HL-60 (cell line): ENCODE measurements around the gene VPS25.
"Not testable (repeated sequence)": the region's sequence is repeated elsewhere in the genome, so short reads cannot be mapped to it uniquely, and the experiment has no call there.

Source experiments
- DNase-seq, 2 experiments: peaks; one replicate each; pipeline ENCODE4 v3.0.0-alpha.2; 2010 to 2020; ENCODE audit warnings: low read depth in 1 of 2, low spot score in 1 of 2
- H3K27ac ChIP-seq: fragments of 250-450 bp; sonication (Bioruptor Pico); replicated peaks from 2 replicates; pipeline ENCODE4 v1.5.1; 2020; ENCODE audit warnings: mild to moderate bottlenecking, moderate library complexity
- H3K27me3 ChIP-seq: fragments of 250-450 bp; sonication (Bioruptor Pico); 2 replicates; pipeline ENCODE4 v1.5.1; 2021; ENCODE audit warnings: mild to moderate bottlenecking, moderate library complexity; ENCODE audit not compliant: insufficient read depth, poor library complexity, severe bottlenecking
- H3K4me3 ChIP-seq: replicated peaks from 2 replicates; pipeline ENCODE4 v1.5.1; 2011; ENCODE audit warnings: mild to moderate bottlenecking, control low read depth, low read length; ENCODE audit not compliant: insufficient read depth
- CTCF ChIP-seq: IDR thresholded peaks from one replicate; pipeline ENCODE4 v1.5.1; 2011; ENCODE audit warnings: low read length, control low read depth, inconsistent platforms; ENCODE audit not compliant: insufficient read depth
- GABPA ChIP-seq: IDR thresholded peaks from 2 replicates; pipeline ENCODE4 v1.6.1; 2012; ENCODE audit warnings: low read depth
- POLR2AphosphoS5 ChIP-seq: IDR thresholded peaks from 2 replicates; pipeline ENCODE4 v1.6.1; 2012; ENCODE audit warnings: low read depth
- REST ChIP-seq: IDR thresholded peaks from 2 replicates; pipeline ENCODE4 v1.6.1; 2012; ENCODE audit warnings: low read depth; ENCODE audit not compliant: insufficient replicate concordance
- SPI1 ChIP-seq: IDR thresholded peaks from 2 replicates; pipeline ENCODE4 v1.6.1; 2012; ENCODE audit warnings: low read depth, mild to moderate bottlenecking, borderline replicate concordance
- long read RNA-seq: library from polyadenylated mRNA; unstranded; transcript quantifications from one replicate; pipeline ENCODE4 v2.0.0, GENCODE V29; 2020

The VPS25 gene
- long read RNA-seq, transcript VPS25-201 (6 exons, 1,101 nt), result major isoform, 150 of 155 reads
- long read RNA-seq, partial matches to known transcripts, result 0 of 155 reads
- long read RNA-seq, other reads (novel, unspliced or antisense), result 3 of 155 reads

DNA sequence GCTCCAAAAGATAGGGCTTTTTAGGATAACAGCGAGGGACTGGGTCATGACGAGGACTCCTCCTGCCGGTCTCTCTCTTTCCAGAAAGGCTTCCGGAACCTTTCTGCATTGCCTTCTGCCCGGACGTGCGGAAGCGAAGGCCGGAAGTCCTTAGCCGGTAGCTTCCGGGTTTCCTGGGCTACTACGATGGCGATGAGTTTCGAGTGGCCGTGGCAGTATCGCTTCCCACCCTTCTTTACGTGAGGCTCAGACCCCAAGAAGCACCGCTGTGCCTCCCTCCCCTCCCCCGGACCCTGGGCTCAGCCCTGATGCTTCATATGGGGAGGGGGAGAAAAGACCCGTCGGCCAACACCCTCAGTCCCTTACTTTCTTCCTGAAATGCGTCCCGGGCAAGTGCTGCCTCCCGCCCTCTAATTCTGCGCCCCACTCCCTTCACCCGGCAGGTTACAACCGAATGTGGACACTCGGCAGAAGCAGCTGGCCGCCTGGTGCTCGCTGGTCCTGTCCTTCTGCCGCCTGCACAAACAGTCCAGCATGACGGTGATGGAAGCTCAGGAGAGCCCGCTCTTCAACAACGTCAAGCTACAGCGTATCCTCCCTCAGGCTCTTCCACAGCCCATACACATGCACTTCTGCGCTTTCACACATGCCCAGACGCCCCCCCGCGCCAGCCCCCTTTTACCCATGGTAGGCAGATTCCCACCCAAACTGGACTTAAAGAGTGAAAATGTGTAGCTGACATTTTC lies at the start of gene VPS25:
Gene VPS25, plus strand, starts transcription at position 160 of the 746 bp plus-strand sequence. Its CDS starts 27 bp downstream, at position 187.
- TF ChIP-seq SPI1, result peak; percentile 35; the same call in 1 of the 2 replicates
- peak; percentile 96 for TF ChIP-seq POLR2AphosphoS5
- TF ChIP-seq GABPA, result peak; percentile 99
- no peak for TF ChIP-seq CTCF
- TF ChIP-seq REST, result peak; percentile 71
- peak; percentile 84 to 85 for DNase-seq
- Histone ChIP-seq H3K27me3 (no peaks in the 10 kb centered on the region), H3K27ac (peak within 1 kb of the TSS; percentile 72), H3K4me3 (peak within 1 kb of the TSS; percentile 88)

- TF ChIP-seq CTCF (no peak), POLR2AphosphoS5 (no peak), SPI1 (no peak)
- Histone ChIP-seq H3K27me3 (no peaks in the 10 kb centered on the region), H3K4me3 (no peak overlapping the region), H3K27ac (no peak overlapping the region)
- no peak for DNase-seq
Measured at GRCh38 chr17:42723636-42724035, 49.6 kb upstream of the VPS25 start.

DNA sequence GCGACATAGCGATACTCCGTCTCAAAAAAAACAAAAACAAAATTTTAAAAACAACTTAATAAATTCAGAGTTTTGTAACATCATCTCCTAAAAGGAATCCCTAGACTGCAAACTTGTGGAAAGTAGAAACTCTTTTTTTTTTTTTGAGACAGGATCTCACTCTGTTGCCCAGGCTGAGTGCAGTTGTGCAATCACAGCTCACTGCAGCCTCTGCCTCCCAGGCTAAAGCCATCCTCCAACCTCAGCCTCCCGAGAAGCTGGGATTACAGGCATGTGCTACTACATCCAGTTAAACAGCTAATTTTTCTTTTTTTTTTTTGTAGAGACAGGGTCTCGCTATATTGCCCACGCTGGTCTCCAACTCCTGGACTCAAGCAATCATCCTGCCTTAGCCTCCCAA lies 48.1 kb upstream of the VPS25 start:
- no peaks in the 10 kb centered on the region for H3K27me3 ChIP-seq
- H3K27ac ChIP-seq, result no peak overlapping the region
- no peak for DNase-seq
- no peak for TF ChIP-seq REST
- no peak for TF ChIP-seq GABPA
- TF ChIP-seq POLR2AphosphoS5, result no peak
- no peak for TF ChIP-seq CTCF
- TF ChIP-seq SPI1, result no peak
- H3K4me3 ChIP-seq, result no peak overlapping the region

DNA sequence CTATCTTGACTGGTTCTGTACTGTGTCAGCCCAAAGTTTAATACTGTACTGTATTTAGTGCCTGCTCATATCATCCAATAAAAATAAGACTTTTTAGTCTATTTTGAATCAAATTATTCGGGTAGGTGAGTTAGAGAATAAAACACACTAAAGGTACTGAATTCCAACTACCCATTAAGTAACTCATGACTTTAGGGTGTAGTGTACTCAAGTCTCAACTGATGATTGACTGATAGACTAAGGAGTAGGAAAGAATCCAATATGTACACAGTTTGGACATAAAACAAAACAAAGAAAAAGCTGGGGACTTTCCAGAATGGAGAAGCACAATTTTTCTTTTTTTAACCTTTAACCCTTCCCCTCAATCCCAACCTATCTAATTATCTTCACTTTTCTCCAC lies 32.5 kb upstream of the VPS25 start:
- Histone ChIP-seq H3K4me3 (no peak overlapping the region), H3K27ac (no peak overlapping the region)
- TF ChIP-seq GABPA, result no peak
- TF ChIP-seq CTCF, result no peak
- no peak for TF ChIP-seq SPI1
- TF ChIP-seq POLR2AphosphoS5, result no peak
- no peak for TF ChIP-seq REST

GRCh38 chr17:42742916-42743315 lies 30.3 kb upstream of the VPS25 start:
- H3K4me3 ChIP-seq, H3K27ac ChIP-seq, H3K27me3 ChIP-seq, DNase-seq: not testable (repeated sequence)

More for the DNA sequence above, 32.5 kb upstream of the VPS25 start:
- H3K27me3 ChIP-seq, result no peaks in the 10 kb centered on the region
- no peak for DNase-seq
